ENCODE results near the gene TNRC6A. TPM values are rescaled to one million over a fixed set of nuclear protein-coding genes. Genes with fewer than 3 reads are reported as not detected.
"Not testable (repeated sequence)": the region's sequence is repeated elsewhere in the genome, so short reads cannot be mapped to it uniquely, and the experiment has no call there.

The TNRC6A gene
- total RNA-seq, 1 donor from 2014 or later = 35.6 TPM

DNA sequence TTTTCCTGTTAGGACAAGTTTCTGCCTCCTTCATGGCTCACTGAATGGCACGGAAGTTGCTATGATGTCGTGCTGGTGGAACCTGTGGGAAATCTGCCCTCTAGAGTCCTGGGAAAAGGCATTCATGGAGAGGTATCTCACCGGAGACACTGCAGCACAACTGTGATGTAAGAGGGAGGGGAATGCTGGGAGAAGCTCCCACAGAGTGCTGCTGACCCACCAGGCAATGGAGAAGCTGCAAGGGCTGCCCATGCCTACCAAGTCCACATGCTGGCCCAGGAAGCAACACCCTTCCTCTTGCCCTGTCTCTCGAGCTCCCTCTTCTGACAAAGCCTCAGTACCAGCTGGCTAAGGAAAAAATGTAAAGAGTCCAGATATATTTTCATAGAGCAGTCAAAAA lies 71.1 kb downstream of the TNRC6A start:
- no peak for DNase-seq (ENCODE audit: low spot score)
- intact Hi-C loops (cut with DNase I) = no loop called here

DNA sequence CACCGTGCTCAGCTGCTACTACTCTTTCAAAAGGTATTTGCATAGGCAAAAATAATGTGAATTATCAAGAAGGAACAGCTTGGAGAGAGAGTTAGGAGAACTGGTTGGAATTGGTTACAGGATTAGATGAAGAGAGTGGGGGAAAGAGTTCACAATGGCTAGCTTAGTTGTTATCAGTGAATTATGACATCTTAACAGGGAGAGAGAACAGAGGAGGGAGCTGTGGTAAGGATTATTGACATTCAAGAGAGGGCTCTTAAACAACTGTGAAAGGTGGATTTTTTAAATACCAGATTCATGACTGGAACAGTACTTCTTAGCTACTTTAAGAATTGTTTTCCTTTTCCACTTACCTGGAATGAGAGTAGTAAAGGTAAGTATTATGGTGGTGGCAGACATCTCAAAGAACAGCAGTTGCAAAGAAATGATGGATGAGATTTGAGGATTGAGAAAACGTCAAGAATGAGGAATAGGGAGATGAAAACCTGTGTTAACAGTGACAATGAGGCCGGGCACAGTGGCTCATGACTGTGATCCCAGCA lies 72.4 kb downstream of the TNRC6A start:
- DNase-seq (ENCODE audit: low spot score) = no peak
- intact Hi-C loops (cut with DNase I) = no loop called here

DNA sequence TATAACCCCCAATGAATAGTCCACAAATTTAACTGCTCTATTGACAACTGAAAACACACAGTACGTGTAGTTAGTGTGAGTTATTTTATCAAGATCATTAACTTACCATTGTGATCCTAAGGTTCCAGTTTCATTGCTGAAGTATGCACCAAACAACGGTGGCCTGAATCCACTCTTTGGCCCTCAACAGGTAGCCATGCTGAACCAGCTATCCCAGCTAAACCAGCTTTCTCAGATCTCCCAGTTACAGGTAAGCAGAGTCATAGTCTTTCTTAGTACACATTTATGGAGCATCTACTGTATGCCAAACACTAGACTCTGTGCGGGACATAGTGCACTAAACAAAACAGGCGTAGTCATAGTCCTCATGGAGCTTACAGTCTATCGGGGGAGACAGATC lies 76.0 kb downstream of the TNRC6A start:
- intact Hi-C loops (cut with DNase I) = no loop called here
- DNase-seq (ENCODE audit: low spot score) = no peak

DNA sequence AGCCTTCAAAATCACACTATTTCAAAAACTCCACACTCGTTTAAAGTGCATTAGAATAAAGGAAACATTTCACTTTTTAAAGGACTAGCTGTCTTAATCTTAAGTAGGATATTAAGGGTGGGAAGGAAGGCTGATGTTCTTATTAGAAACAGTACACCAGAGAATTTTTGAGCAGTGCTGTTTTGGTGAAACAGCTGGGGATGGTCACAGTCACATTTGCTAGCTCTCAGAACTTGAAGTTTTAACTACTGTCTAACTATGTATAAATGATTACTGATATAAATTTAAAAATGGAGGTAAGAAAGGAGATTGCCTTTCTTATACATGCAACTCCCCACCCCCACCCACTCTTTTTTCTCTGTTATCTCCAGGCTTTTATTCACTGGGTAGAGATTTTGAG lies 77.8 kb downstream of the TNRC6A start:
- intact Hi-C loops (cut with DNase I) = no loop called here
- DNase-seq (ENCODE audit: low spot score) = no peak

DNA sequence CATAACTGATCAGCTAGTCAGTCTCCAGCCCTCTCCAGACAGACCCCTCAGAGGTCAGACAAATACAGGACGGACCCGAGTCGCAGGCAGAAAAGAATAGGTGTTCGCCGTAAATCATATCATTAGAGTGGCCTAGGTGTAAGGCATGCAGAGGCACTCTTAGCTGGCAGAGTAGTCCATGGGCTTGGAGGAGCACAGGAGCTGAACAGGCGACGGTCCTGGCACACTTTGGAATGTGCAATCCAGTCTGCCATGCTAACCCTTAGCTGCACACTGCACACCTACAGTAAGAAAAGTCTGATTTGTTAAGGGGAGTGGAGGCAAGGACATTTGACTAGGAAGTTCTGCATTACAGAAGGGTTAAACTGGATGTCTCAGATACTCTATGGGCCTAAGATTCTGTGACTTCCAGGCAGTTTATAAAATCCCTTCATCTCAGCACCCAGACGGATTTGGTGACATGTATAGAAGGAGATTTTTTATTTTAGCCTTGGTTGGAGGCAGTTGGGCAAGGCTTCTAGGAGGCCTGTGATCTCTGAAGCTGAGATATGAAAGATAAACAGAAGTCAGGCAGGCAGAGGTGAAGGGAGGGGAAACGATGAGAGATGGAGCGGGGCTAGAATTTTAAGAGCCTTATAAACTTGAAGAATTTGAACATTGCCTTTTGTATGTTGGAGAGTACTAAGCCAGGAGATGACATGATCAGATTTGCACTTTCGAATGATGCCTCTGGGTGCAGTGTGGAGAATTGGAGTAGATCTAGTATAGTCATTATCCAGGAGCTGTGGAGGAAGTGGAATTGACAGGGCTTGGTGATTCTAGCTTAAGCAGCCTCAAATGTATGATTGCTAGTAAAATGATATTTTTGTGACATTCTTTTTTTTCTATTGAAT lies 81.7 kb downstream of the TNRC6A start:
- no peak for DNase-seq (ENCODE audit: low spot score)
- intact Hi-C loops (cut with DNase I) = no loop called here

DNA sequence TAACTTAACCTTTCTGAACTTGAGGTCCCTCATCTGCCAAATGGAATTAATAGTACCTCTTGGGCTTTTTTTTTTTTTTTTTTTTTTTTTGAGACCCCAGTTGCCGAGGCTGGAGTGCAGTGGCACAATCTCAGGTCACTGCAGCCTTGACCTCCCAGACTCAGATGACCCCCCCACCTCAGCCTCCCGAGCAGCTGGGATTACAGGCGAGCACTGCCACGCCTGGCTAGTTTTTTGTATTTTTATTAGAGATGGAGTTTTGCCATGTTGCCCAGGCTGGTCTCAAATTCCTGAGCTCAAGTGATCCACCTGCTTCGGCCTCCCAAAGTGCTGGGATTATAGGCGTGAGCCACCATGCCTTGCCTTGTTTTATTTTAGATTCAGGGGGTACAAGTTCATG lies 83.4 kb downstream of the TNRC6A start:
- intact Hi-C loops (cut with DNase I); DNase-seq (ENCODE audit: low spot score): not testable (repeated sequence)

DNA sequence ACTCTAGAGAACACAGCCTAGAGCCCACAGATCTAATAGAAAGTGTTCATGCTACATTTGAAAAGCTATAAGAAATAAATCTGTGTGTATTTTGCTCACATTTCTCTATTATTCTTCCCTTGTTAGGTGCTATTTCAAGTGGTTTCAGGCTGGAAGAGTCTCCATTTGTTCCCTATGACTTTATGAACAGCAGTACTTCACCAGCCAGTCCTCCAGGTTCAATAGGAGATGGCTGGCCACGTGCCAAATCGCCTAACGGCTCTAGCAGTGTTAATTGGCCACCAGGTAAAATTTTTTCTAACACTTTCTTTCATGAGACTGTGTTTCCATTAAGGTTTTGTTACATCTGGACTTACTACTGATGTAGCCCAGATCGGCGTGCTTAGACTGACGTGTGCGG lies 85.6 kb downstream of the TNRC6A start:
- intact Hi-C loops (cut with DNase I) = no loop called here
- DNase-seq (ENCODE audit: low spot score) = no peak

DNA sequence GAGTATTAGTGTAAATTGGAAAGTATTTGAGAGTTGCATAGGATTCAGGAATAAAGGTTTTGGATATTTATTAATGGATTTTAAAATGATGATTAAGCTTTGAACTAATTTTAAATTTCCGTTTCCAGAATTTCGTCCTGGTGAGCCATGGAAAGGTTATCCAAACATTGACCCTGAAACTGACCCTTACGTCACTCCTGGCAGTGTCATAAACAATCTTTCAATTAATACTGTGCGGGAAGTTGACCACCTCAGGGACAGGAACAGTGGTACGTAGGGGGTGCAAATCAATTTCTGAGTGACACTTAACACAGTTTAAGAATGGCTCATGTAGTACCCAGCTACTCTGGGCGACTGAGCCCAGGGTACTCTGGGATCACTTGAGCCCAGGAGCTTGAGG lies 87.2 kb downstream of the TNRC6A start:
- intact Hi-C loops (cut with DNase I) = no loop called here
- DNase-seq (ENCODE audit: low spot score) = no peak

DNA sequence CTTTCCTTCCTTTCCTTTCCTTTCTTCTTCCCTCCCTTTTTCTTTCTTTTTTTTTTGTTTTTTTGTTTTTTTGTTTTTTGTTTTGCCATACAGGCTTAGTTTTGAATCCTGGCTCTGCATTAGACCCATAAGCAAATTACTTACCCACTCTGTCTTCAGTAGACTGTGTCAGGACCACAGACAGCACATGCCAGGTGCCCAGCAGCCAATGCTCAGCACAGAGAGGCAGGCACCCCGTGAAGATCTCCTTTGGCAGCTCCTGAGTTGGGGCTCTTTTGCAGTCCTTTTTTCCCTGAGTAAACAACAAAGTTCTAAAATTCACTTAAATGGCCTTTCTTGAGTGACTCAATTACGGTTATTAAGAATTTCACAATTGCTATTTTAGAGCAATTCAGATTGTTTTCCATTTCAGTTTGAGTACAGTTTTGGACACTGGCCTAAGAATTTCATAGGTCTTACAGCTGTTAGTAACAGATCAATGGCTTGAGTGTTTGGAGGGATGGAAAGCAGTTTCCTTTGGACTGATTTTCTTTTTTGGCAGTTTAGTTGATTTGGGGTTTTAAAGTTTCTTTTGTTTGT lies 90.1 kb downstream of the TNRC6A start:
- DNase-seq (ENCODE audit: low spot score) = no peak
- intact Hi-C loops (cut with DNase I) = no loop called here

DNA sequence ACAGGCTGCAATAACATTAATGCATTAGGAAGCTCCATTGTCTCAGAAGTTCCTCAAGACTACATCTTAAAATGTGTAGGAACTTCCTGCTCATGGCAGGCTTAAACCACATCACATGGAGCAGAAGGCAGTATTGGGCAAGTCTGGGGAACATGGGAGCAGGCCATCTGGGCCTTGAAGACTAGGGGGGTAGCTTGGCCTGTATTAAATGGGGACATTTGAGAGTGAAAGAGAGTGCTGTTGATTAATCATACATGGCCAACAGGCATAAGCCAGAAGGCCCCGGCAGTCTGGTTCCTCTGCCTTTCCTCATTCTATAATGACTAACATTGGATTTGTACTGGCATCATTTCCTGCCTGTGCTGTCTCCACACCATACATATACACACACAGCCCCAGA lies 91.1 kb downstream of the TNRC6A start:
- intact Hi-C loops (cut with DNase I) = no loop called here
- DNase-seq (ENCODE audit: low spot score) = no peak

DNA sequence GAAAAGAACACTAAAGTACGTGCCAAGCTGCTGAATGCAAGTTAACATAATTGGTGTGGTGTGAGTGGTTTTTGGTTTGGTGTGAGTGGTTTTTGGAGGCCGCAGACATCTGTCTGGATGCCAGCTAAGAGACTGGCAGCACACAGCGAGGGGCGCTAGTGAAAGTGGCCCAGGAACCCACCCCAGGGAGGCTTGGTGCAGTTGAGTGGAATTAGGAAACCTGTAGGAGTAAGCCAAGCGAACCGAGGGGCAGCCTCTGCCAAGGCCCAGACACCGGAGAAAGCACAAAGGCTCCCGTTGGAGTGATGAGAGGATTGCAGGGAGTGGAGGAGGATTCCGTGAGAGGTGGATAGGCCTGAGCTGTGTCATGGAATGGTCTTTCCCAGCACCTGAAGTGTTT lies 91.7 kb downstream of the TNRC6A start:
- intact Hi-C loops (cut with DNase I) = no loop called here
- DNase-seq (ENCODE audit: low spot score) = no peak

DNA sequence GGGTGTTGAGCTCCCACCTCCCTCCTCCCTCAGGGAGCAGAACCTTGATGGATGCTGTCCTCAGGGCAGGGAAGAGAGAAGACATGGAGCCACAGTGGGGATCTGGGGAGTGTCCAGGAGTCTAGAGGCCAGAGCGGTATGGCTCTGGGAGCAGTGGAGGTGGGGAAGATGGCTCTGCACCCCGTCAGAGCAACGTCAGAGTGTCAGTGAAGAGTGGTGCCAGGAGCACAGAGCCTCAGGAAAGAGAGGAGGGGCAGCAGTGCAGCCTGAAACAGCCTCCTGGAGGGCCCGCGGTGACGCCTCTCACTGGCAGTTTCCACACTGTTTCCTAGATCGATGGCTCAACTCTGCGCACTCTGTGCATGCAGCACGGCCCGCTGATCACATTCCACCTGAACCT lies 93.1 kb downstream of the TNRC6A start:
- intact Hi-C loops (cut with DNase I) = no loop called here
- DNase-seq (ENCODE audit: low spot score) = no peak

DNA sequence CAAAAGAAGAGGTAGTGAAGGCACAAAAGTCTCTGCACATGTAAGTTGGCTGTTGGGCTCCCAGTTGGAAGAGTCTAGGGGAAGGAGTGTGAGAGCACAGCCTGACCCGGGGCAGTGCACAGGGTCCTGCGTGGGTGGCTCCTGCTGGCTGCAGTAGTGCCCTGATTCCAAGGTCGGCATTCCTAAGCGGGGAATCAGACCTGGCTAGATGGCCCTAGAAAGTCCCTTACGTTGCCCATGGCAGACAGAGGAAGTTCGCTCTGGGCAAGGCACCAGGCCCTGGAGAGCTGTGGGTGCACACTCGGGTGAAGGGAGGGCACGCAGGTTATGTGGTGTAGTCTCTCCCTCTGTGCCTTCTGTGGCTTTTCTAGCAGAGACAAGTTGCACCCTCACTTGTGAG lies 93.5 kb downstream of the TNRC6A start:
- intact Hi-C loops (cut with DNase I) = no loop called here
- DNase-seq (ENCODE audit: low spot score) = no peak

DNA sequence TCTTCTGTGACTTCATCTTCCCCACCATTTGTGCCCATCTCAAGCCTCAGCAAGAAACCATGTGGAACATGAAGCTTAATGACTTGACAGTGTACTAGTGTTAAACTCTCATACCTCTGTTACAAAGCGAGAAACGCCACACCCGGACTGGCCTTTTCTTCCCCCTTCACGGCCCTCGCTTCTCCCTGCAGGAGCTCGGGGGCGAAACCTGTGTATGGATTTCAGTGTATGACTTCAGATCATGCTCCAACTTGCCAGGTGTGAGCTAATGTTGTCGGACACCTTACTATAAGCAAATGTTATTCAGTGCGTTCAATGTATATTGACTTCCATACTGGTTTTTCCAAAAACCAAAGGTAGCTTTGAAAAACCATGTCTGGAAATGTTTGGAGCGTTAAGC lies 96.2 kb downstream of the TNRC6A start:
- intact Hi-C loops (cut with DNase I) = no loop called here
- DNase-seq (ENCODE audit: low spot score) = no peak

DNA sequence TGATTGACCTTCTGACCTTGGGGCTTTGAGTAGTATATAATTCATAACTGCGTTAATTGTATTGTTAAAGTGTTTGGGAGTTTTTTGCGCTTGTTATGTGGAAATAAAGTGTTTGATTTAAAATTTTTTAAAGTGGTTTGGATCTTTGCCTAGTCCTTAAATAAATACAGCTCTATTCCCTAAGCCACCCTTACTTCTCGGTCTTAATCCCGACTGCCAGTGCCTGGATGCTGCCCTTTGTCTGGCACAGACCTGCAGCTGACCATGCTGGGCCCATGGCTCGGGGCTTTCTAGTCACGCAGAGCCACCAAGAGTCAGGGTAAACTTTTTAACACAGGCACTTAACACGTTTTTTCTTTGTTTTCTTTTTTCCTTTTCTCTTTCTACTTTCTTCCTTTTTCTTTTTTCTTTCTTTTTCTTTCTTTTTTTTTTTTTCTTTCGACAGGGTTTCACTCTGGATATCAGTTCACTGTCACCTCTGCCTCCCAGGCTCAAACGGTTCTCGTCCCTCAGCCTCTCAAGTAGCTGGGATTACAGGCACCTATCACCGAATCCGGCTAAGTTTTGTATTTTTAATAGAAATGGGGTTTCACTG lies 96.7 kb downstream of the TNRC6A start:
- DNase-seq (ENCODE audit: low spot score) = peak; percentile 26
- intact Hi-C loops (cut with DNase I) = no loop called here

DNA sequence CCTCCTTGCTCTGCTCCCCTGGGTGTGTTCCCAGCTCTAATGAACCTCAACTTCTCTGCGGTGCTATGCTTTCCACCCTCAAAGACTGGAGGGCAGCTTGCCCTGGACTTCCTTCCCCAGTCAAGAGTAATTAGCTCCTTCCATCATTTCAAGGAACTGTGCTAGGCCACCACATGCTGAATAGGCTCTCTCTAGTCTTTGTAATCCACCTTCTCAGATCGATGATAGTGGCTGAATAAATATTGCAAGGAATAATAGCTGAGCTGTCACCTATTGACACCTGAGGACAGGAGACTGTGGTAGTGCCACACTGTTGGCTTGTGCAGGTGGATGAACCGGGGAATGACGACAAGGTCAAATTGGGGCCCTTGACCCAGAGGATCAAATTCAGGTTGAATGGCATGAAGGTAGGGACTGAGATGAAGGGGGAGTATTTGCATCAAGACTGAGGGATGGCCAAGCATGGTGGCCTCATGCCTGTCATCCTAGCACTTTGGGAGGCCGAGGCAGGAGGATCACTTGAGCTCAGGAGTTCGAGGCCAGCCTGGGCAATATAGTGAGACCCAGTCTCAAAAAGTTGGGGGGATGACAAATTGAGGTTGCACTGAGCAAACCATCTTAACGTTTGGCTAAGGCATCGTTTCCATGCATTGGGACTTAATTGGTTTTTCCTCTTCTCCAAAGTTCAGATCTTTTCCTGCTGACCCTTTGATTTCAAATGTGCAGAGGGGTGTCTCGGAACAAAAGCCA lies 97.5 kb downstream of the TNRC6A start:
- intact Hi-C loops (cut with DNase I) = no loop called here
- DNase-seq (ENCODE audit: low spot score) = peak; percentile 44

DNA sequence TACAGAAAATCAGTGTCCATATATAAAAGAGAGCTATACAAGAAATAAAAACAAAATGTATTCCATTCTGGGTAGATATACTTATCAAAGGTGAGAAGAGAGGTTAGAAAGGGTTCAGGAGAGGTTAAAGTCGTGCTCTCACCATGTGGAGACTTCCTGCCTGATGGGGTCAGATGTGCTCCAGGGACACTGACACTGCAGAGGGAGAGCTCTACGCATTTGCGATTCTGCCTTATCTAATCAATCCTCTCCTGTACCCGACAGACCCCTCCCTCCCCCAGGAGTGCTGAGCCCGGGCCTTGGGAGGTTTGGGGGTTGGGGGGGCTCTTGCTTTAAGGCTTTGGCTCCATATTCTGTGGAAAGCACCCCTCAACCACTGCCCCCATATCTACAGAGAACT lies 99.7 kb downstream of the TNRC6A start:
- DNase-seq (ENCODE audit: low spot score) = peak; percentile 59
- intact Hi-C loops (cut with DNase I) = no loop called here

DNA sequence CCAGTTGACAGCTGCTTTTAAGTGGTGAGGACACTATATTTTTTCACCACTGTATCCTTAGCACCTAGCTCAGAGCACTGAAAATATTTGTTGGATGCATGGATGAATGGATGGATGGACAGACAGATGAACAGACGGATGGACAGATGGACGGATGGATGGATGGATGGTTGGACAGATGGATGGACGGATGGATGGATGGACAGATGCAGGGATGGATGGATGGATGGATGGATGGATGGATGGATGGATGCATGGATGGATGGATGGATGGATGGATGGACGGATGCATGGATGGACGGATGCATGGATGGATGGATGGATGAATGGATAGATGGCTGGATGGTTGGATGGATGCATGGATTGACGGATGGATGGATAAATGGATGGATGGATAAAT lies 103.9 kb downstream of the TNRC6A start:
- intact Hi-C loops (cut with DNase I) = no loop called here
- DNase-seq (ENCODE audit: low spot score) = no peak

DNA sequence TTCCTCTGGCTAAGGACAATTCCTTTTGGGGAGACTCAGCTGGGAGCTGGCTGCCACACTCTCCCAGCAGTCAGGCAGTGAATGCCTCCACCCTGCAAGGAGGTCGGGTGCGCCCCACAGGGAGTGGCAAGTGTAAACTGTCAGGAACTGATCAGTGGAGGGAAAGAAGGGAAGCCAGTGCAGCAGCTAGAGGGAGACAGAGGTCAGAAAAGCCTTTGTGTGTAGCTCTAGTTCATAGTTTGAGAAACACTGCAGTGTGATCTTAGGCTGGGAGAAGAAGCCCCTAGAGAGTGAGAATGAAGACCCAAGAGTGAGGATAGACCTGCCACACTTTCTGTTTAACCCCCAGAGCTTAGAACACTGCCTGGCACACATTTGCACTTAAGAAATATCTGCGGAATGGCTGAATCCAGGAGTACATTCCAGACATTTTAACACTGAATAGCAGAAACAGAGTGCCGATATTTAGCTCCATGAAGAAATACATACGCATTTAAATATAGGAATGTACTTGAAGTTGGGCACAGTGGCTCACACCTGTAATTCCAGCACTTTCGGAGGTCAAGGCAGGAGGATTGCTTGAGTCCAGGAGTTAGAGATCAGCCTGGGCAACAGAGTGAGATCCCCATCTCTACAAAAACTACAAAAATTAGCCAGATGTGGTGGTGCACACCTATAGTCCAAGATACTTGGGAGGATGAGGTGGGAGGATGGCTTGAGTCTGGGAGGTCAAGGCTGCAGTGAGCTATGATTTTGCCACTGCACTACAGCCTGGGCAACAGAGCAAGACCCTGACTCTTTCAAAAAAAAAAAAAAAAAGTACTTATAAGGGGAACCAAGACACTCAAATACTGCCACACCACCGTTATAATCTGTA lies 105.2 kb downstream of the TNRC6A start:
- intact Hi-C loops (cut with DNase I) = no loop called here
- no peak for DNase-seq (ENCODE audit: low spot score)

Measured in cardiac septum (tissue), 1 donor.